Neural crest cell (in vitro differentiated cells): ENCODE results near the gene CFAP210. TPM values are rescaled to one million over a fixed set of nuclear protein-coding genes. Genes with fewer than 3 reads are reported as not detected.
"Not testable (repeated sequence)": the region's sequence is repeated elsewhere in the genome, so short reads cannot be mapped to it uniquely, and the experiment has no call there.

ENCODE experiments used
- DNase-seq: peaks from one replicate; pipeline ENCODE4 v3.0.0; 2021; ENCODE audit warnings: low read depth, mixed read lengths, low spot score
- H3K27ac Mint-ChIP-seq: one replicate; pipeline ENCODE4 v1.8.0; 2021; ENCODE audit warnings: mild to moderate bottlenecking, mixed read lengths; ENCODE audit not compliant: unreplicated experiment
- H3K27me3 Mint-ChIP-seq: 2 replicates; pipeline ENCODE4 v1.8.0; 2021; ENCODE audit warnings: low read depth, mild to moderate bottlenecking, mixed read lengths
- H3K36me3 Mint-ChIP-seq: 2 replicates; pipeline ENCODE4 v1.8.0; 2021; ENCODE audit warnings: low read depth, mild to moderate bottlenecking, mixed read lengths
- H3K4me1 Mint-ChIP-seq: 2 replicates; pipeline ENCODE4 v1.8.0; 2021; ENCODE audit warnings: mixed read lengths
- H3K4me3 Mint-ChIP-seq: one replicate; pipeline ENCODE4 v1.8.0; 2021; ENCODE audit warnings: mild to moderate bottlenecking, mixed read lengths
- H3K9me3 Mint-ChIP-seq: 2 replicates; pipeline ENCODE4 v1.8.0; 2021; ENCODE audit warnings: mixed read lengths
- CTCF ChIP-seq: fragments of 200-600 bp; sonication (generic); conservative IDR thresholded peaks from 2 replicates; pipeline ENCODE4 v1.5.0; 2021; ENCODE audit warnings: antibody characterized with exemption, mild to moderate bottlenecking
- total RNA-seq: library from RNA; stranded (reverse); gene quantifications from 2 replicates; pipeline ENCODE4 v1.2.1, GENCODE V29; 2021

Gene CFAP210
- total RNA-seq, 1 donor from 2014 or later: 2.3 TPM

GRCh38 chr2:169692718-169693117 is 1.5 kb downstream of the CFAP210 start:
- Mint-ChIP-seq H3K36me3 (peaks cover 23% of the 10 kb centered on the region), H3K4me1 (peaks cover 24% of the 10 kb centered on the region), H3K4me3 (peak overlapping the region; percentile 64), H3K9me3 (peaks cover 16% of the 10 kb centered on the region), H3K27ac (no peak overlapping the region), H3K27me3 (no peaks in the 10 kb centered on the region)
- DNase-seq: no peak
- no peak for TF ChIP-seq CTCF

GRCh38 chr2:169690958-169691357 is 3.2 kb downstream of the CFAP210 start:
- Mint-ChIP-seq H3K36me3 (peaks cover 34% of the 10 kb centered on the region), H3K4me3 (no peak overlapping the region), H3K9me3 (peaks cover 21% of the 10 kb centered on the region), H3K27me3 (no peaks in the 10 kb centered on the region), H3K27ac (no peak overlapping the region), H3K4me1 (peaks cover 20% of the 10 kb centered on the region)
- no peak for DNase-seq
- TF ChIP-seq CTCF: no peak

- Mint-ChIP-seq H3K9me3 (peaks cover 27% of the 10 kb centered on the region), H3K36me3 (peaks cover 40% of the 10 kb centered on the region)
- not testable (repeated sequence) for H3K27ac Mint-ChIP-seq, H3K4me3 Mint-ChIP-seq, H3K27me3 Mint-ChIP-seq, DNase-seq, H3K4me1 Mint-ChIP-seq
Observed at GRCh38 chr2:169687943-169688342, 6.3 kb downstream of the CFAP210 start.

- H3K27me3 Mint-ChIP-seq, DNase-seq, H3K27ac Mint-ChIP-seq, H3K4me1 Mint-ChIP-seq, H3K4me3 Mint-ChIP-seq: not testable (repeated sequence)
- peaks cover 40% of the 10 kb centered on the region for H3K36me3 Mint-ChIP-seq
- H3K9me3 Mint-ChIP-seq: peaks cover 27% of the 10 kb centered on the region
Observed at GRCh38 chr2:169686825-169687224, 7.4 kb downstream of the CFAP210 start.

GRCh38 chr2:169684712-169685111 is 9.5 kb downstream of the CFAP210 start:
- H3K27ac Mint-ChIP-seq, H3K4me1 Mint-ChIP-seq, H3K4me3 Mint-ChIP-seq, DNase-seq, H3K27me3 Mint-ChIP-seq: not testable (repeated sequence)
- peaks cover 32% of the 10 kb centered on the region for H3K36me3 Mint-ChIP-seq
- peaks cover 23% of the 10 kb centered on the region for H3K9me3 Mint-ChIP-seq

- TF ChIP-seq CTCF: no peak
- H3K36me3 Mint-ChIP-seq: peaks cover 29% of the 10 kb centered on the region
- no peaks in the 10 kb centered on the region for H3K27me3 Mint-ChIP-seq
- no peak overlapping the region for H3K27ac Mint-ChIP-seq
- H3K4me1 Mint-ChIP-seq: no peaks in the 10 kb centered on the region
- H3K4me3 Mint-ChIP-seq: no peak overlapping the region
- peaks cover 19% of the 10 kb centered on the region for H3K9me3 Mint-ChIP-seq
- no peak for DNase-seq
Observed at GRCh38 chr2:169684135-169684565, 10.1 kb downstream of the CFAP210 start.

- no peak for DNase-seq
- Mint-ChIP-seq H3K27me3 (no peaks in the 10 kb centered on the region), H3K4me3 (no peak overlapping the region), H3K36me3 (peaks cover 25% of the 10 kb centered on the region), H3K4me1 (no peaks in the 10 kb centered on the region), H3K9me3 (peaks cover 16% of the 10 kb centered on the region), H3K27ac (no peak overlapping the region)
- no peak for TF ChIP-seq CTCF
Observed at GRCh38 chr2:169683425-169684134, 10.6 kb downstream of the CFAP210 start.
